IPS-NIHi11 (cell line): ENCODE measurements around the gene GFOD1.

Experiments
- DNase-seq: peaks from one replicate; pipeline ENCODE4 v3.0.0; 2012; ENCODE audit warnings: mixed read lengths, low spot score

GFOD1 gene

DNA sequence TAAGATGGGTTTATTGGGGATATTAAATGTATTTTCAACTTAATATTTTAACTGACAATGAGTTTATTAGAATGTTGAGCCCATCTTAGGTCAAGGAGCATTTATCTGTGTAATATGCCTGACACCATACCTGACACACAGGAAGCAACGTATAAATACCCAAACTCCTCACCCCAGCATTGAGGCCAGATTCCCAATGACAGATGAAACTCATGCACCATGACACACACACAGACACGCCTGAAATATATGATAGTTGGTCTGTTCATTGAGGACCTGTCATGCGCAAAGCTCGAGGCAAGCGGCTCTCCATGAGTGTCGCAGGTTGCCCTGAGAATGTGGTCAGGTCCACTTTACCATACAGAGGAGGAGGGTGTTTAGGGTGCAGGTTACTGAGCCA is 64.1 kb downstream of the GFOD1 start:
- DNase-seq = no peak

DNA sequence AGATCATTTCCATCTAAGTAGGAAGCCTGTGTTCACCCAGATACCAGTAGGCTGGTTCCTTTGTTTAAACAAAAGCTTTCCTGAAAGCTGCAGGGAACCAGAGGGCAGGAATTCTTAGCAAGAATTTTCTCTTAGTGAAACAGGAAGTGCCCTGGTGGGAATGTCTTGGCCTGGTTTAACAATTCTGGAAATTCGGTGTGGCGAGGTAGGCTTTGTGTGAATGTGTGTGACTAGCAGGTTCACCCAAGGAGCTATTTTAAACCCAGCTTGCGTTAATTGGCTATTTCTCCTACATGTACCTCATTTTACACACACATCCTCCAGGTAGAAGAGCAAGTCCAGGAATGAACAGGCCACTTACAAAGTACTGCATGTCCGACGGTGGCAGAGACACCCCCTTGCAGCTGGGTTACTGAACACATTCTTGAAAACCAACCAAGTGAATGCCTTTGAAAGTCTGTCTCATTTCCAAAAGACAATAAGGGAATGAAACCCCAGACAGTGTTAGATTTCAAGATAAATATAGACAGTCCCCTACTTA is 64.6 kb downstream of the GFOD1 start:
- peak; percentile 78 for DNase-seq

DNA sequence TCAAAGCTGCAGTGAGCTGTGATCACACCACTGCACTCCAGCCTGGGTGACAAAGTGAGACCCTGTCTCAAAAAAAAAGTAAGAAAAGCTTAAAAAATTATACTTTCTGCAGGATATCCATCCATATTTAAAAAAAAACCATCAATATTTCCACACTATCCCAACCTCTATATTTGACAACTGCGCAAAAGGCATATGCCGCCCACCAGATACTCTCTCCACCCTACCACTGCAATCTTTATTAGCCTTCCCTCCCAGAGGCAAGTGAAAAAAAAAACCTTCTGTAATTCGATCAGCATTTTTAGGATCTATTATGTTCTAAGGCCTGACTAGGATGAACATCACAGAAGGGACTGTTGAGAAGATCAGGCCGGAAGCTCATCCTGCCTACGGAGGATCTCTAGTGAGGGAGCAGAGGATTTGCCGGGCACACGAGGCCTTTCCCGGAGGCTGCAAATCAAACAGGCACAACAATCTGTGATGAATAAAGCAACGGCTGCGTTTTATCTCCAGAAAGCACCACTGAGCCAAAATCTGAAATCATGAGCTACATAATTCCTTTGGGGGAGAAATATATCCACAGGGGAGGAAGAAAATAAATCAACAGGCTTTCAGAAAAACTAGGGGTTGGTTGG is 65.9 kb downstream of the GFOD1 start:
- peak; percentile 32 for DNase-seq

DNA sequence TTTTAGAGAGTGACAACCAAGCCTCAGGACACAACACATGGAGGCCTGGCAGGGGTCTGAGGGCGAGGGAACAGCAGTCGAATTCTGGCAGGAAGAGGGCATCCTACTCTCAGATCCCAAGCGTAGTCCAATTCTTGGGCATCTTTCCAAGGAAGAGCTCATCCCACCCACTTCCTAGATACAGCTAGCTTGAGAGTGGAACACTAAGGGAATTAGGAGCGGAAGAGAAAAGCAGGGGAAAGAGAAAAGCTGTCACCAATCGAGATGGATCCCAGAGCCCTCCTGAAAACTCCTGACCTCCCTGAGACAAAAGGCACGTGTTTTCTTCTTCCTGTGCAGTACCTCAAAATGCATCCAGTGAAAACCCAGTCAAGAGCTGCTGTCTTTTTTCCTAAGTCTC is 67.1 kb downstream of the GFOD1 start:
- DNase-seq = no peak

DNA sequence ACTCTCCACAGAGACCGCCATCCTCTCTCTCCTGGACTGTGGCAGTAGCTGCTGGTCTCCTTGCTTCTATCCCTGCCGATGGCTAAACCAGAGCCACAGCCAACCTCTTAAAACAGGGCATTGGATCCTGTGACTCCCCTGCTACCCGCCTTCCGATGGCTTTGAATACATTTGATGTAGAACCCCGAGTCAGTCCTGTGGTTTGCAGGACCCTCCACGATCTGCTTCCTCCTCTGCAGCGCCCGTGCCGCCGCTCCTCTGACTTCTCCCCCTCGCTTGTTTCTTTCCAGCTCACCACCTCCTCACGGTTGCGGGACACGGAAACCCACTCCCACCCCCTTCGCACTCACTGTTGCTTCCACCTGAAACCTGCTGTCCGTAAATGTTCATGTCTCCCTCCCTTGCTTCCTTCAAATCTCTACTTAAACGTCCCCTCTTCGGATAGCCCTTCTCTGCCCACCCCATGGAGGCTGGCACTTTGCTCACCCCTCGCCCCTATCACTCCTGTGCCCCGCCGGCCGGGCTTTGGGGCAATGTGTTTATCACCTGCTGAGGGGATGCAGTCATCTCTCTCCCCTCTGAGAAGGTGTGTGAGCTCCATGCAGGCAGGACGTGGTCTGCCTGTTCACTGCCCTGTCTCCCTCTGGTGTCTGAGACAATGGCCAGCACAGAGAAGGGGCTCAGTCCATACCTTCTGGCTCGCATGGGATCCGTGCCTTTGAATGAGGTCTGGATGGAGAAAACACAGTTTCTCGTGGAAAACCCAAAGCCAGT is 67.8 kb downstream of the GFOD1 start:
- DNase-seq = no peak

DNA sequence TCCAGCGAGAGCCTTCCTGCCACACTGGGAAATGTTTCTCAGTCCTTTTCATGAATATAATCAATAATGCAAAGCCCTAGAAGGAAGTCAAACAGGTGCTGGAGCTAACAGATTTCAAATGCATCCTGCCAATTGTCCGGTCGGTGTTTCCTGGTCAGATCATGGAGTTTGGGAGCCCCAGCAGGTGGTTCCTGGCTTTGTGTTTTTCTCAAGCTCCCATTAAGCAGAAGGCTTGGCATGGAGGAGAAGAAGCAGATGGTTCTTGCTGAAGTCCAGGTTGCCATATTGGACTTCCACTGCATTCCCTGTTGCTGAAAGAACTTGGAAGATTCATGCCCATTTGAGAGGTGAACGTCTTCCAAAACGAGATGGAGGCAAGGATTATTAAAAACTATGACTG is 68.6 kb downstream of the GFOD1 start:
- no peak for DNase-seq

DNA sequence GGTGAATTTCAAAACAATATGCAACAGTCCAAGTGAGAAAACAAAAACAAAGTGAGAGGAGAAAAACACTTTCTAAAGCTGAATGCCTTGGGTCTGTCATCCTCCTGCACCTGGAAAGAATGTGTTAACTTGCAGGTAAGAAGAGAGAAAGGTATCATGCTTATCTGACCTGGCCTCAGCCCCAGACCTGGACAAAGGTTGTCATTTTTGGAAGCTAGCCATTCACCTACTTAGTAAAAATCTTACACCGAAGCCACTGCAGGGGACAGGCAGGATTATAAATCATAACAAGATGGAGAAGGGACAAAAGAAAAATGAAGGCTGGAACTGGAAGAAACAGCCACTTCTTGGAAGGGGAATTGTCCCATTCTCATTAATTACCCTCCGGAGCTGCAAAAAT is 69.4 kb downstream of the GFOD1 start:
- DNase-seq = no peak

DNA sequence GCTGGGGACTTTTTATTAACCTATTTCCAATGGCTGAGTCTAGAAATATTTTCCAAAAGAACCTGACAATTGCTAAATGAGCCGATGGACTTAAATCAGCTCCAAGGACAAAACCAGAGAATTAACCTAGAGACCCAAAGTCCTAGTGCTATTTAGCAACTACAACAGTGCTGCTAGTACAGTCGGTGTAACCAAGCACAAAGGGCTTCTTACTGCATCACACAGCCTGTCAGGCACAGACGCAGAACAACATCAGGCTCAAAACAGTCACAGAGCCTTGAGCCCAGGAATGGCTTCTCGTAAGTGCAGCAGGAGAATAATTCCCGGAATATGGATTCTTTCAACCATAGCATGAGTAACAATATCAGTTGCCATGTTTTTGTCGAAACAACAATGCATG is 70.0 kb downstream of the GFOD1 start:
- no peak for DNase-seq

DNA sequence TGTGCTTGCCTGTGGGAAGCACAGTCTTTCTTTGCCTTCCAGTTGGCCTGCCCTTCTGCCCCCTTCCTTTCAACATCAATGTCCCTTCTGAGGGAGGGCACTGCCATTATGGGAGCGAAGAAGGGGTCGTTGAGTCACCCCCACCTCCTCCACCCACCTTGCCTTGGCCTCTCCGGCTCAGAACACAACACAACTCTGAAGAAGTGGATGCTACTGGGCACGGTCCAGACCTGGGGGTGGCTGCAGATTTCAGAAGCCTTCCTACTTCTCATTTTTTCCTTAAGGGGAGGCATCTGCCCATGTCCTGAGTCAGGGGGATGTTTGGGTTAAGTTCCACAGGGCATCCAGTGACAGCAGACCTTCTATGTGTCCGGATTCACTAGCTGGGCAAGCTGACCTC is 72.1 kb downstream of the GFOD1 start:
- DNase-seq = no peak

DNA sequence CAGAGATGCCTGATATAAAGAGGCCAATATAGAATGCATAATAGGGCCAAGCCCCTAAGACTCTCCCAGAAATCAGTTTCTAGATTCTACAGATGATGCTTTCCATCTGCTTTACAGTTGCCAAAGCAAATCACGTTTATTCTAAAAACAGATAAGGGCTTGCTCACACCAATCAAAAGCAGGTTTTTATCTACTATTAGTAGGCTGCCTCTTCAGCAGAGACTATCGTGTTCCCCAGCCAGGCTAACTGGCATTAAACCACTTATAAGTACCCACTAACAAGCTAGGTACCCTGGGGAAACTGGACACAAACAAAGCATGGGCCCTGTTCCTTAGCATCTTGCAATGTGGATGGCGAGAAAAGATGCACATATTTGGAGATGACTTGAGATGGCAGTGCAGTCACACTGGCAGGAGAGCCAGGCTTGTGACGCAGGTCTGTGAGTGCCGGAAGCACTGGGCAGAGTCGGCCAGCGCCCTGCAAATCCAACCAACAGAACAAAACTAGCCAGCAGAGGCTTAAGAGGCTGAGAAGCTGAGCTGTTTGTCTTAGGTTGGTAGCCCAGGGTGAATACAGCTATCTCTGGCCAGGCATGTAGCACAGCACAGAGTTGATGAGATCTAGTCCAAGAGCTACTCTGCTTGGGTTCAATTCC is 73.4 kb downstream of the GFOD1 start:
- DNase-seq = no peak

DNA sequence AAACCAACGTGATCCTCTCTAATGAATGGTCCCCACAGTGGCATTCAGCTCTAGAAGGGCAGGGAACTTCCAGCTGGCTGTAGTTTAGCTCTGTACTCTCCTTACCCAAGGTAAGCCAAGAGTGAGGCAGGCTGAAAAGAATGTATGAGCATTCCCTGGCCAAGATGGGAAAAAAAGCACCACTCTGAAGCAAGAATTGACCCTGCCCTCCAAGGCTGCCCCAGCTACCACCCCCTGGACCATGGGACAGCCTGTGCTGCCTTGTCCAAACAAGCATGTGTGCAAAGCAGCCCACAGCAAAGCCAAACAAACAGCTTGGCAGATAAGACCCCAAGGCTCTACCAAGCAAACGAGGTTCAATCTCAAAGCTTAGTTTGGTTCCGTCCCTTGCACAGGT is 73.9 kb downstream of the GFOD1 start:
- DNase-seq = no peak

DNA sequence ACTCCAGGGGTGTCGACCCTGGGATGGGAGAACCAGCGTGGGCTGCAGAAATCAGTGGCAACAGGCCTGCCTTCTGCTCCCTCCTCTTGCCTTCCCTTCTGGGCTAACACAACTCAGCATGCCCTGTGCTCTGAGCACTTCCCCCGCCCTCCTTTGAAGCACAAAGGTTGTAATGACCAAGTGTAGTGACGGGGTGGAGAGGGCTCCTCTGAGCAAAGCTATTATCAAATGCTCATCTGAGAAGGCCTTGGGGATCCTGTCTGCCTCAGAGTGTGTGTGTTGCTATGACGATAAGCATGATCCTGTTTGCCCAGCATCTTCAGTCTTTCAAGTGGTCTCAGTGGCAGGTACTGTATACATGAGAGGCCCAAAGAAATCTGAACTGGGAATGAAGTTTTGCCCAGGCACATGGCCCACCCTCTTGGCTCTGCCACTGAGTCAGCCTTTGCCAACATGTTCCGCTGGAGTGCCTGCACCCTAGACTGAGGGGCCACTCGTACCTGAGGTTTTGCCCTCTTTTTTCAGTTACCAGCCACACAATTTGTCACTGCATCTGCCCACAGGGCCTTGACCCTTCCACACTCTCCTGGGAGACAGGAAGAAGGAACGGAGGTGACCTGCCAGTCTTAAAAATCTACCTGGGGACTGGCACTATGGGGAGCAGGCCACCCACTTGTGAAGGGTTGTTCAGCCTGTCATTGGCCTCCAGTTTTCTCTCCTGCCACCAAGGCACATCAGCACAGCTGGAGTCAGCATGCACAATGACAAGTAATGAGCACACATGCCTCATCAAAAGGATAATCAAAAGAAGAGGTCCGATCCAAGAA is 74.5 kb downstream of the GFOD1 start:
- no peak for DNase-seq

DNA sequence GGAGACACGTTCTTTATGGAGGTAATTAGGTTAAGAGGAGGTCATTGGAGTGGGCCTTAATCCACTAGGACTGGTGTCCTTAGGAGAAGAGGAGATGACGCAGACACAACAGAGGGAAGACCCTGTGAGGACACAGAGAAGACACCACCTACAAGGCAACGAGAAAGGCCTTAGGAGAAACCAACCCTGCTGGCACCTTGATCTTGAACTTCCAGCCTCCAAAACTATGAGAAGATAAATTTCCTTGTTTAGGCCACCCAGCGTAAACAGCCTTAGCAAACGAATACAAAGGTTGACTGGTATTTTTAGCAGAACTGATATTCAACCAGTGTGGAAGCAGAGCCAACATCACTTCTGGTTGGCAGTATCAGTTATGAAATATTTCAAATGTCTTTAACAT is 75.2 kb downstream of the GFOD1 start:
- no peak for DNase-seq

DNA sequence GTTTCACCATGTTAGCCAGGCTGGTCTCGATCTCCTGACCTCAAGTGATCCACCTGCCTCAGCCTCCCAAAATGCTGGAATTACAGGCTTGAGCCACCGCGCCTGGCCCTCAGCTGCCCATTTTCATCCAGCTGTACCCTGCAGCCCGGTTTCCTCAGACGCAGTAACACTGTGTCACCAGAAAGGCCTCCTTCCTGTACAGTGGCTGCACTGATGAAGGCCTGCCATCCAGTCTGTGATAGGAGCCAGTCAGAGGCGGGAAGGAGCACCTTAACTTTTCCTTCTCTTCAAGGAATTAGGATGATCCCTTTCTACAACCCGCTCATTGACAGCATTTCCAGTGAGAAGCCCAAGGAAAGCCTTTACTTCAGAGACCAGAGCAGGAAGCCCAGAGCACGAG is 75.9 kb downstream of the GFOD1 start:
- no peak for DNase-seq

DNA sequence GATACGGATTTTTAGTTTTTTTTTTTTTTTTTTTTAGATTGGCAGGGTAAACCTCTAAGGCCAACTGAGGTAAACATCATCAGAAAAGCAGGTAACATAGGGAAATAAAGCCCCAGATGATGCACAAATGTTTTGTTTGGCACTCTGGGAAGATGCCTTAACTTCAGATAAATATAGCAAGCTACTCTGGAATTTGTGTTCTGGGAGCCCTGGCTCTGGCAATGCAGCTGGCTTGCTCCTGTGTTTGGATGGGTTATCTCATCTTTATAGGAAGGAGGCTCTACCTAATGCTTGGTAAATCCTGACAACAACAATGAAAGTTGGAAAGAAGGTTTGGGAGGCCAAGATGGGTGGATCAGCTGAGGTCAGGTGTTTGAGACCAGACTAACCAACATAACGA is 77.4 kb downstream of the GFOD1 start:
- no peak for DNase-seq

DNA sequence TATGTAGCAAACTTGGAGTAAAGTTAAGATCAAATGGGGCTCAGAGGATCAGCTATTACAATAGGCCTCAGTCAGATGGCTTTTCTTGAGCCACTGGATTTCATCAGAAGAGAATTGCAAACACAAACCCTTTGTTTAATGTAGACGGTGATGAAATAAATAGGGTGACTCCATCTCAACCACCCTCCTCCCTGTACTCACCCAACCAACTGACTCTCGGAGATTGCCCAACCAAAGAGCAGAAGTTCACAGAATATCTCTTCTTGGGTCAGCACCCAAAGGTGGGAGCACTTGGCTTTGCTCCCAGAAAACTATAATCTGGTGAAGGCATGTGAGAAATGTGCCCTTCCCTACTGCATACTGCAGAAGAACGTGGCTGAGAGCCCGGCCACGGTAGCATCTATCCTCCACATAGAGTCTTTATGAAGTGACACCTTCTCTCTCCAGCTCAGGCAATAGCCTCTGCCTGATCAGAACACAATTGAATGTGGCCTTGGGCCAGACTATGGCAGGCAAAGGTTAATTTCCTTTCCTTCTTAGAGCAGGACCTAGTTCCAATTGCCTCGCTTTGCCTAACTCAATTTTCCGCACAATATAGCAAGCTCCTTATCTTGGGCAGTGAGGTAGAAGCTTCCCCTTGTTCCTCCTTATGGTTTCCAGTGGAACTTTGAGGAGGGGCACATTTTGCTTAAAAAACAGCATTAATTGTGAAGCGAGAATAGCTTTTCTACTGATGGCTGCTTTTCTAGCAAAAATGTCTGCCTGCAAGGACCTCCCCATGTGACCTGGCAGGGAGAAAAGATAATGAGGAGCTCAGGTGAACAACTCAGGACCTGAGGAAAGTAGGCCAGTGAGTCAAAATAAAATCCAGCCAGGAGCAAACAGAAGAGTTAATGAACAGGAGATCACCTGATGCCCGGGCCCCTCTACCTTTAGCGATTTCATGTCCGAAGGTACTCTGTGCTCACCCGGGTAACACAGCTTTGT is 79.4 kb downstream of the GFOD1 start:
- DNase-seq = no peak

DNA sequence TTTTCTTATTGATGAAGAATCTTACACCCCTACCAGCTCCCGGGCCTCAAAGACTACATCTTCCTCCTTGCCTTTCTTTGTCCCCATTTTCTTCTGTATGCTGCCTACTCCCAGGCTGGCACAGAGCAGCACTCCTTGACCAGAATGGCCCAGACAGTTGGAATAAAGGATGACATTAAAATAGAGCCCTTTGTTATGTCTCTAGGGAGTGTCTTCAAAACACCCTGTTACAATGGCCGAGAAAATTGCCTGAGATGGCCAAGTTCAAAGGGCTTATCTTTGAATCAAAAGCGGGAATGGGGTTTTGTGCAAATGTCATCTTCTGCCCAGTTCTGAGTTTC is 80.1 kb downstream of the GFOD1 start:
- DNase-seq = no peak

DNA sequence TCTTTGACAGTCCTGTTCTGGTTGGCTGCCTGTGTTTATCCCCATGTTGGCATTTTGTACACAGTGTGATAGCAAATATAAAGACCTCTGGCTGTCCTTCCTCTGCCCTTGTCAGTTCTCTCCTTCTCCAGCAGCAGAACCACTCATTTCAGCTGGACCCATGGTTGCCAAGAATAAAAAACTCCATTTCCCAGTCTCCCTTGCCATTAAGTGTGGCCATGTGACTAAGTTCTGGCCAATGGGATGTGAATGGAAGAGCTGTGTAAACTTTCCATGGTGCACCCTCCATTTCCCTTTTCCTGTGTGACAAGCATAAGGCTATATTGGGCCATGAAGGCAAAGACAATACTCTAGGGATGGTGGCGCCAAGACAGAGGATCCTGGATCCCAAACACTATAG is 80.6 kb downstream of the GFOD1 start:
- no peak for DNase-seq

DNA sequence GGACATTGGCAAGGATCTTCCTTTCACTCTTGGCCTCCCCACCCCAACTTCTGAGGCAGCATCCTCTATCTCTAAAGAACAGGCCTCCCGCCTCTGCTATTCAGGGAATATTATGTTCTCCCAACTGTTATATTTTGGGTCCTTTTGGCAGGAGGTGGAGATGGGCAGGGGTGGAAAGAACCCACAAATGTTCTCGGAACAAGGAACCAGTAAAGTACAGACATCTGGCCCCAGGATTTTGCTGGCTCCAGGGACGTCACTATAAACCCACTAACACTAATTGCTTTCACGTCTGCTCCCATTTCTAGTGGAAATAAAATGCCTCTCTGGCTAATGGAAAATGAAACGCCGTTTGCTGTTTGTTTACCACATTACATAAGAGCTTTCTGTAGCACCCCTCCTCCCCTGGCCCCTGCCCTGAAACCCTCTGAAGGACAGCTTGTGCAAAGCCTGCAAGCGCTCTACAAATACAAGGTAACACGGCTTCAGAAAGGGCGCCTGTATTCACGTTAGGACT is 81.4 kb downstream of the GFOD1 start:
- no peak for DNase-seq

DNA sequence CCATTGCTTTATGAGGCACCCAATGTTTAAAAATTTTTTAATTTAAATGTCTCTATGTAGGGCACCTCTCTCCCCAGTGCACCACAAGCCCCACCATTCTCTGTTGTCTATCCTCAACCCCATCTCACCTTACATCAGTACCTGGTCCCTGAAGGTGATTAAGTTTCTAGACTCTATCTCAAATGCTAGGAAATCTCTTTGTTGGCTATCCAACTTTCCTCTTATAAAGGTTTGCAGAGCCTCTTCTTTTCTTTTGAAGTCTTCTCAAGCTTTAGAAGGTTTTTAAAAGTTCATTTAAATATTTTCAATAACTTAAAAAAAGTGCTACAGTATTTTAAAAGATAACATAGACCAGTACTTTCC is 82.5 kb downstream of the GFOD1 start:
- no peak for DNase-seq
